Left kidney (tissue), 2 donors: Measurements from ENCODE around the gene AHR. TPM values are rescaled to one million over a fixed set of nuclear protein-coding genes. Genes with fewer than 3 reads are reported as not detected.

Source experiments
- DNase-seq: peaks from one replicate; pipeline ENCODE4 v3.0.0-alpha.2; 2013
- polyA plus RNA-seq: library from polyadenylated mRNA; unstranded; fragments of 120-200 nt; gene quantifications from one replicate; pipeline ENCODE4 v1.2.1, GENCODE V29; 2013; ENCODE audit not compliant: insufficient read length

AHR gene
- polyA plus RNA-seq, 1 donor = 36.6 TPM

DNA sequence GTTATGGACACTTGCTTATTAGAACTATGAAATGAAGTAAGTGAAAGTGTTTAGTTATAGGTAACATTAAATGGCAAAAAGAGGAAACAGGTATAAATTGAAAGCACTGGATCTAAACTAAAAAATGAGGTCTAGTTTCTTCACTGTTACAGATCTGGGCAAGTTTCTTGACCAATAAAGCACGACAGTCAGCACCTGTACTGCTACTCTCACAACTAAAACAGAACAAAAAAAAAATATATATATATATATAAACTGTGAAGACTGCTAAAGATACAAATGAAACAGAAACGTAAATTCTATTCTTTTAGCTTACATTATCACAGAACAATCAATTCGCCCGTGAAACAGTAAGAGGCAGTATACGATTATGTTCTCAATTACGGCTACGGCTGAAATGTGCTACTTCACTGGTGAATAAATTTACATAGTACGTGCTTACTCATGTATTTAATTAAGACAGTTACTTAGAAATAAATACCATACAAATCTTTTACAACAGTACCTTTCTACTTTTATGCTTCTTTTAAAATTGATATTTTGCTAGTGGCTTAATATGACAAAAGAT lies 4.2 kb downstream of the AHR start:
- DNase-seq = peak; percentile 46

DNA sequence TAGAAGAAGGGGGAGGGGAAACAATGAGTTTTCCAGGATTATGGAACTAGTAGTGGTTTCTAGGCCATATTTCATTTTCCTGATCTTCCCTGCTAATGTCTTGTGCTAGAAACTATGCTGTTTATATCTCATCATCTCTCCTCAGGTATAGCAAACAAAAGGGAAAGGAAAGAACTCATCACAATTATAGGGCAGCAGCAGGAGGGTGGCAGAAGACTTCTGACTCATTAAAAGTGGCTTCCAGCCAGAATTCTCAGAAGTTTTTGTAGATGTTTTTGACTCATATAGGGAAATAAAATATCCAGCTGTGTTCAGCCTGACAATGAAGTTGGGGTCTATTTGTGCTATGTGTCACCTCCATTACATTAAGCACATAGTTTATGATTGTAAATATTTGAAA lies 6.5 kb downstream of the AHR start:
- no peak for DNase-seq

DNA sequence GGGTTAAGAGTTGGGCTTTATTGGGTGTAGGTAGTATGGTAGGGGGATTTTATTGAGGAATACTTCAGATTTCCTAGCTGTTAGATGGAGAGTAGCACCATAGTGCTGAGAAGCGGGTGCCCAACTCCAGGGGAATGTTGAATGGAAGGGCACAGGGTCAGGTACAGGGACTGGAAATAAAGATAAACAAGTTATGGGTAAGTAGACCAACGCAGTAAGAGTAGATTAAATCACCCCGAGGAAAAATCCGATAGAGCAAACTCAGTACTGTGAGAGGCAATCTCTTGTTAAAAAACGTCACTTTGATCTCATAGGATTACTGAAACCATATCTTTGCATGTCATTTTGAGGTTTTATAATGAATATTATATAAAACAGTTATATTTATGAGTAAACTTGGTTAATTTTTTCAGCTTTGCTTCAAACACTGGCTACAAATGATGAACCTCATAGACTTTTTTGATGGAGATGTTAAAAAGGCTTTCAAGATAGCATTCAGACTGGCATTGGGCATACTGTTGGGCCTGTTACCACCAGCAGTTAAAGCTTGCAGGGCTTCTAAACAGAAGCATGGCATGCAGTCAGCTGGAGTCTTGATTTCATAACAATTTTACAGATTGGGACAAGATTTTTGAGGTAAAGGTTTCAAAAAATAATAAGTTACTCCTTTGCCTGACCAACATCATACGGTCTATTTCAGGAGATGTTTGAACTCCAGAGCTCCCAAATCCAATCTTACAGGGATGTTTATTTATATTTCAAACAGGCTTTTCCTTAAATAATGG lies 7.1 kb downstream of the AHR start:
- no peak for DNase-seq

DNA sequence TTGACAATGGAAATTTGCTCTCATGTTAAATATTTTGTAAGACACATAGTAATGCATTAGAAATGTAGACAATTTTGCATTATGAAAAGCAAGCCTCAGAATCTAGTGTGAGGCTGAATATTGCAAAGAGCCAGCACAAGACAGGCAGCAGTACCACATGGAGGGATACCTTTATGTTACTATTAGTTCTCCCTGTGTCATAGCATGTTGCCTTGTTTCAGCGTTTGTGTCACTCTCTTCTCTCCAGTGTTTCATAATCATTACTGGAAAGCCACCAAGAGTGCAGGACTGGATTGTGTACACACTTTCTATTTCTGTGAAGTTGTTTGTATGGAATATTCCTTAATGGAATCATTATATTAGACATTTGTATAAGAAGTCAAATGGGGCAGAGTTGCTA lies 8.5 kb downstream of the AHR start:
- DNase-seq = no peak

DNA sequence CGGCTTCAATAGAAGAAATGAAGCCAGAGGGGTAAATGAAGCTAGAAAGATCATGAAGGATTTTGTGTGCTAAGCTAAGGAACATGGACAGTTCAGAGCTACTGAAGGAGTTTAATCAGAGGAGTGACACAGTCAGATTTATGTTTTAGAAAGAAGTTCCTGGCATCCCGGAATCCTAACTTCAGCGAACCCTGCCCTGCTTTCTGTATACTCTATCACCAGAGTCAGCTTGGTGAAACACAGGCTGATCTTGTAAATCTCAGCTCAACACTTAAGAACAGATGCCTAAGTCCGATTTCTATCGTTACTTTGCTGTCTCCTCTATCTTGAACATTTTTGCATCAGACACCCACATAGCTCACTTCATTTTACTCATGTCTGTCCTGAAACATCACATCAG lies 9.1 kb downstream of the AHR start:
- no peak for DNase-seq

DNA sequence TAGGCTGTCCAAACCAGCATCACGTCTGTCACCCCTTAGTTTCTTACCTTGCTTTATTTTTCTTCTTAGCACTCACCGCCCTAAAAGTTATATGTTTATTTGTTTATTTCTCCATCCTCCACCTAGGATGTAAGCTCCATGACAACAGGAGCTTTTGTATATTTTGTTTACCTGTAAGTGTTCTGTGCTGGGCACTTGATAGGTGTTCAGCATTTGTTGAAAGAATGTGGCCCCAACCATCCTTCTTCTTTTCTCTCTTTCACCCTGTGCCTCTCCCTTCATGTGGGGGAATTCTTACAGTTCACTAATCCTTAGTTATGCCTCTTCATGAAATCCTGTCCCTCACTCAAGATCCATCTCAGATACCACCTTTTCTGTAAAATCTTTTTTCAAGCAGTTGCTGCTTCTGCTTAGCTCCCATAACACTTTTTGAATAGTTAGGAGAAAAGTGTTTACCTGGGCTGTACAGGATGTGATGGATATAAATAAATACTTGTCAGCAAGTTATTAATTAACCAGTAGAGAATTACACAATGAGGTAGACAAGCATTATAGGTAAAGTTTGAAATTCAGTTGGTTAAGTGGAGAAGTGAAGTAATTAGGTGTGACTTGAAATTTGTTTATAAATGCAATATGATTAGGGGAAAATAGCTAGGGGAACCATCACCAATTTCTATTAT lies 9.7 kb downstream of the AHR start:
- DNase-seq = no peak

DNA sequence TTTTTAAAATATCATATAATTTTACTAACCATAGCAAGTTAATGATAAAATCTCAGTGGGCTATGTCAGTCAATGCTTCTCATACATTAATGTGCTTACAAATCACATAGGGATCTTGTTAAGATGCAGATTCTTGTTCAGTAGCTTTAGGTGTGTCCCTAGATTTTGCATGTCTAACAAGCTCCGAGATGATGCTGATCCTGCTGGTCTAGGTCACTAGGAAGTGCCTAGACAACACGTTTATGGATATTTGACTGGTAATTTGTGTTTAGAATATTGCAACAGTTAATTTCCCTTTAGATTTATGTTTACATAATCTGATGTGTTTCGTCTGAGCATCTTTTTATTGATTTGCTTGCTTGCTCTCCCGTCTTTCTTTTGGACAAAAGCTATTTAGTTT lies 12.7 kb downstream of the AHR start:
- DNase-seq = no peak

DNA sequence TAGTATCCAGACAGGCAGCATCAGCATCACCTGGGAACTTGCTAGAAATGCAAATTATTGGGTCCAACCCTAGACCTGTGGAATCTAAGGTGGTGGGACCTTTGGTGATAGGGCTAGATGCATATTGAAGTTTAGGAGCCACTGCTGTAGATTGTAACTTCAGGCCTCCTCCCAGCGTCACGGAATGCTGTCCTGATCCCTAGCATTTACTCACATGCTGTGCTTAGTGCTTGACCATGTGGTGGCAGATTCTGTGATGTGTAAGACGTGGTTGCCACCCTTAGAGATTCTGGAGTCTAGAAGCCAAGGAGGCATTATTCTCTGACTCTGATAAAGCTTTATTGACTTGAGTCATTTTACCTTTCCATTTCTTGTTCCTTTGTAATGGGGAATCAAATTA lies 13.5 kb downstream of the AHR start:
- no peak for DNase-seq

DNA sequence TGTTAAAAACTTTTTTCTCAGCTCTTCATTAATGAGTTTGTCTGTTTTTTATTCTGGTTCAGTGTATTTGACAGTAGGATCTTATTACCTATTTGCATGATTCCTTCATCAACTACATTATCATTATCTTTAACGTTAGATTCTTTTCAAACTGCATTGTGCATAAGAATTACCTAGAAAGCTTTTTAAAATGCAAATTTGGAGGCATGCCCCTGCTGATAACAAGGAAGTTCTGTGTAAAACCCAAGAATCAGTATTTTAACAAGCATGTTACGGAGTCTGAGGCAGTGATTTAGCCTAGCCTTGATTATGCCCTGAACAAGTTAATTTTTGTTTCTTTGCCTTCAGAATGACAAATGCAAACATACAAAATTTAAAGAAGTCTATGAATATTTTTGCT lies 14.2 kb downstream of the AHR start:
- no peak for DNase-seq

DNA sequence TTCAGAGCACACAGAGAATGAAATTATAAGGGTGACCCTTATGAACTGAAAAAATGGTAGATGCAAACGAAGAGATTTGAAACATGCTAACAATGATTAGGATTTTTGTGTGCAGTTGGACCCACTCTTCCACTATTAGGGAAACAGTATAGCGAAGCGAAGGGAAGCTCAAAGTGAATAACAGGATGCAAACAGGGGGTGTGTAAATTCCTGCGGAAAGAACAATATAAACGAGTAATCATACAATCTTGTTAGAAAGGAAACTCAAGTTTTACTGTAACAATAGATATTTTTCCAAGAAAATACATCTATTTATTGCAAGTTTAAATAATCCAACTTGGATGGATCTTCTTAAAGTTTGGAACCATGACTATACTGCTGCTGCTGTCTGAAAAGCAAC lies 14.7 kb downstream of the AHR start:
- DNase-seq = no peak

DNA sequence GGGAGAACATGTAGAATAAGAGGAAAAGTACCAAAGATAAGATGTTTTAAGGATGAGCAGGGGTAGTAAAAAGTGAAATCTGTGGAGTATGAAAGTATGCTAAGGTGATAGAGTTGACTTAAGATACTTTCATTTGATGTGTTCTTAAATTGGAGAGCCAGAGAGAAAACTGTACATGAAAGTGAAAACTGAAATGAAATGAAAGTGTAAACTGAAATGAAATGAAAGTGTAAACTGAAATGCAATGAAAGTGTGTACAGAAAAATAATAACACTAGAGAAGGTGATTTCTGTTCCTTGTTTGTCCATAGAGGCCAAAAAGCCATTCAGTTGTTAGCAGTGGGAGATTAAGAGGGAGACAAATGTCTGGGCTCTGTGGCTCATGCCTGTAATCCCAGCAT lies 17.5 kb downstream of the AHR start:
- no peak for DNase-seq

DNA sequence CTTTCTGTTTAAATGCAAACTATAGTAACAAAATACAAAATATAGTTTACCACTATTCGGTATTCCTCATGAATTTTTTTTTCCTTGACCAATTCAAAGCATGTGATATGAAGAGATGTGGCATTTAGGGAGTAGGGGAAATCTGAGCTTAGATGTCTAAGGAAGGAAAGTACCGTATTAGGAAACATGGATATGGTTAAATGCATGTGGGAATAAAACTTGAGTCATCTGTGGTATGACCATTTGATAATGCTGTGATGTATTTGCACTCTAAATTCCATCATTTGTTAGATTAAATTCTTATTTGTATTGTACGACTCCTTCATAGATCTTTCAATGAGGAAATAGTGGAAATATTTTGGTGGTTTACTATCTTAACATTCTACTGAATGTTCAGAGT lies 19.7 kb downstream of the AHR start:
- no peak for DNase-seq

DNA sequence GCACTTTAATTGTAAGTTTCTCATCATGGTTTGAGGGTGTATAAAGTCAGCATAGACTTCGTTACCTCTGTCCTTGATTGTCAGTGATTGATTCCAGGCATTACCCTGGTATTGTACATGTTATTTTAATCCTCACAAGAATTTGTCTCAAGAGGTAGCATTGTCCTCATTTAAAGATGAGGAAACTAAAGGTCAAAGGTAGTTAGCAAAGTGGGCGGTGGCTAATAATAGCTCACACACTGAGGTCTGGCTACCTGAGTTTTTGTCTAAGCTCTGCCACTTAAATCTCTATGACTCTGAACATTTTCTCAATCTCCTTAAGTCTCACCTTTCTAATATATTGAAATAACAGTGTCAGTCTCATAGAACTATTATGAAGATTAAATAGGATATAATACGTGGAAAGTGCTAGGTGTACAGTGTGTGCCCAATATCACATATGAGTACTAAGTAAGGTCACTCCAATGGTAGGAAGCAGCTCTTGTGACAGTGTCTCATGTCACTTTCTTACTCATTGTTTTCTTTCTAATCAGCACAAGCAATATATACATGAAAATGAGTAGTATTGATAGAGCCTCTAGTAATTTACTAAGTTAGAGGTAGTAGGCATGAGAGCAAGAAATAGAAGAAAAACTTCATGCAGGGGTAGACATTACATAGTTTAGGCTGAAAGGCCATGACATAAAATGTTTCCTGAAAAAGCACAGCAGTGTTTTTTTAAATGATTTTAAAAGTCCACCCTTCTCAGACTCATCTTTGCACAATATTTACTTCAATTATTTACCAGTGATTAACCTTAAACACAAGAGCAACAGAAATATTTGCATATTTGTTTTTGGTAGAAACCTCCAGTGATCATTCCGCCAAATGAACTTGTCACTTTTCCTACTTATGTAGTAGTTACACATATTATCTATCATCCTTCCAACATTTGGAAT lies 21.0 kb downstream of the AHR start:
- no peak for DNase-seq

DNA sequence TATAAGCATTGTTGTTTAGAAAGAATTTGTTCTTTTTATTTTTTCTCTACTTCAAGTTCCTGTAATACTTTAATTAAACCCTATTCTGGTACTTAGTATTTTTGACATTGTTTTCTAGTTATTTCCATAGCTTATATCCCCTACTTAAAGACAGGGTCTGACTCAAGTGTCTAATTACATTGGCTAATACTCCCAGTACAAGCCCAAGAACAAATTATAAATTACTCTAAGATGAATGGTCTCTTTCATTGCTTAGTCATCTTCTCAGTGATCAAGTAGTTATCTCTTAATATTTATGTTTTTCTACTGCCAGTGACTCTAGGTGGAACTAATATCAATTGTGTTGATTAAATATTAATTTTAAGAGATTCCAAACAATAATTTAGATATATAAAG lies 21.6 kb downstream of the AHR start:
- DNase-seq = no peak

DNA sequence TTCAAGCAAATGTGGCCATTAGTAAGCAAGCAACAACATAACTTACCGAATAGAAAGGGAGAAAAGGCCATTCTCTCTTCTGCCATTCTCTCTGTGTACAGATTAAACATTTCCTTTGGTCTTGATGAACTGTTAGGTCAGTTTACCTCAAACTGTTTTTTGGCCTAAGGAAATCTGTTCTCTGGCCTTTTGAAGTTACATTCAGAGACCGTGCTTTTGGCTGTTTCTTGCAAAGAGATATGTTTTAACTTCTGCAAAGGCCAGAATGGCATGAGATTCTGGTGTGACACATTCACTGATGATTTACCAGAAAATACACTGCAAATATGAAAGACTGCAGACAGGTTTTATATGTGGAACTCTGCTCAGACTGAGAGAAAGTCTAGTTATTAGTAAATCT lies 22.2 kb downstream of the AHR start:
- no peak for DNase-seq

DNA sequence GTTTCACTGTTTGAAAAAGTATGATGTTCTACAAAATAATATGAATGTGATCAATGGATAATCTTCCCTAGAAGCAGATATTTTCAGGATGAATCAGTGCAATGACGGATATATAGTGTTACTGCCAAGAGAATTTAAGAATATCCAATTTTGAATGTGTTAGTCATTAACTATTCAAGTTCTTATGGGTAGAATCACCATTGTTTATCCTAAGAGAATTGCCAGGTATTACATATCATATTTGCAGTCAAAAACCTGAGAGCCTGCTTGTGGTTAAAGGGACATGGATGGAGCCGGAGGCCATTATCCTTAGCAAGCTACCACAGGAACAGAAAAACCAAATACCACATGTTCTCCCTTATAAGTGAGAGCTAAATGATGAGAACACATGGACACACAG lies 26.9 kb downstream of the AHR start:
- no peak for DNase-seq

DNA sequence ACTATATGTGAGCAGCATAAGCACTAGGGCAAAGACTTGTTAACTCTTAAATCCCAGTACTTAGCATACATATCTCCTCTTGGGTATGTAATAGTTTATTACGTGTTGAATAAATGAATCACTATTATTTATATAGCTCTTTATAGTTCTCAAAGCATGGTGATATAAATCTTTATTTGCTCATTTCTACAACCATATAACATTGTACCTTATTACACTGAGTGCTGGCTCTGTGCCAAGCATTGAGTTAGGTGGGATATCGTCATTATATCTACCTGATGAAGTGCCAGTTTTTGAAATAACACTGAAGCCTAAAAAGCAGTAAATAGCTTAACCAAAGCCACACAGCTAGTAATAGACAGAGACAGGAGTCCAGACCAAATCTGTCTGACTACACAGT lies 27.9 kb downstream of the AHR start:
- DNase-seq = no peak

DNA sequence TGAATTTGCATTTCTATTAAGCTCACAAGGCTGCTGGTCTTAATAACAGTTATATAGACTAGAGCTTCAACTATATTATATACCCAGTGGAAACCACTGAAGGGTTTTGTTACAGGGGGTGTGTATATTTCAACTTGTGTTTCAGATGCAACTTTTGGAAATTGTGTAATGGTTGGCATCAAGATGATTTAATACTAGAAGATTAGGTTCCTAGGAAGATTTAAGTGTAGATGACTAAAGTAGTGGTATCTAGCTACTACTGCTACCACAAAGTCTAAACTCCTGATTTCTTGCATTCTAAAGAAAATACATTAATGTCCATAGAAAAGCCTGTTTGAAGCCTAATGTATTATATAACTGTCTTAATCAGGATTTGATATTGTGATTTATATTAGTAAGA lies 30.2 kb downstream of the AHR start:
- DNase-seq = no peak

DNA sequence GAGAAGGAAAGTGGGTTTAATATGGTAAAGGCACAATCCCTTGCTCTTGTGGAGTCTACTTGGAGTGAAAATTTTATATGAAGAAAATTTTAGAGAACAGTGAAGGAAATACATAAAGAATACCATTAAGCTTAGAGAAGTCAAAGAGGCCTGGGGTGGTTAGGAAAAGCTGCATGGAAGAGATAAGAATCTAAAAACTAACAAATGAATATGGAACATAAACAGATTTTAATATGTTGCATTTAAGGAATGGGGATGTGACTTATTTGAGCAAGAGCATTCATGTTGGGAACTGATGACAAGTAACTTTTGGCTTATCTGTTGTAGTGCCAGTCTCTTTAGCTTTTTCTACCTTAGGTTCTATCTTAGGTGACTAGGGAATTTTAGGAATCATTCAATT lies 31.0 kb downstream of the AHR start:
- DNase-seq = no peak

DNA sequence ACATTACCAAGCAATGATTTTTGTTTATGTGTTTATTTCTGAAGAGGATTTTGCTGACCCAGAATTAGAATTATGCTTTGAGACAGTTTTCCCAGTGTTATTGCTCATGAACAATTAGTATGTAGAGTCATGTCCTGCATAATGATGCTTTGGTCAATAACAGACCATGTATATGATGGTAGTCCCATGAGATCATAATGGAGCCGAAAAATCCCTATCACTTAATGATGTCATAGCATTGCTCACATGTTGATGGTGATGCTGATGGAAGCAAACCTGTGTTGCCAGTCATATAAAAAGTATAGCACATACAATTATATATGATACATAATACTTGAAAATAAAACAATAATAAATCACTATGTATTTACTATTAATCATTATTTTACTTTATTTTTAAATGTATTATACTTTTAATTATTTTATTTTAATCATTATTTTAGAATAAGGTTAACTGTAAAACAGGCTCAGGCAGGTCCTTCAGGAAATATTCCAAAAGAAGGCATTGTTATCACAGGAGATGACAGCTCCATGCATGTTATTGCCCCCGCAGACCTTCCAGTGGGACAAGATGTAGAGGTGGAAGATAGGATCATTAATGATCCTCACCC lies 33.5 kb downstream of the AHR start:
- no peak for DNase-seq

DNA sequence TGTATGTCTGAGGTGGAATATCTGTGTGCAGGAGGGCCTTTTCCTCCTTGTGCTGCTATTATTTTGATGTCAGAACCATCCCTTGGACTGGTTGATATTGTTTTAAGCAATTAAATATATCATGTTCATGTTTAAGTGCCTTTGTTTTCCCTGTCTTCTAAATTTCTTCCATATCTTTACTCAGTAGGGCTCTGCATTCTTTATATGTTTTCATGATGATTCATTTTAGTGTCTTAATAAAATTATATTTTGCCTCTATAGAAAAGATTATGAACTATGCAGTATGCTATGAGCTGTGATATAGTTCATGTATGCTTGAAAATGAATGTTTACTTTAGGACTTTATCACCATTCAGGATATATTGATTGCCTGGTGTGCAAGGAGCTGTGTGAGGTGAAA lies 34.8 kb downstream of the AHR start:
- DNase-seq = no peak

DNA sequence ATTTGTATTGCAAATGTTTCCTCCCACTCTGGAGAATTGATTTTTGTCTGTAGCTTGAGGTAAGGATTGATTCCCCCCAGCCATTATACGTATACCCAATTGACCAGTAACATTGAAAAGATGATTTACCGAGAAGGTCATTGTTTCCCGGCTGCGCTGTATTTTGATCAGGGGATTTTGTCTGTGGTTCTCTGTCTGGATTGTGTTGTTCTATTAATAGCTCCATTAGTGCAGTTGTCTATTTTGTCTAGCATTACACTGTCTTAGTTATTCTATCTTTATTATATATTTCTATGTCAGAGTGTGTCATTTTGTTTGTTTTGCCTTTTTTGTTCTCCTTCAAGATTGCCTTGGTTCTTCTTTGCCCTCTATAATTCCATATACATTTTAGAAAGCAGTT lies 37.7 kb downstream of the AHR start:
- DNase-seq = no peak
